ENCODE measurements around the gene AZI2. TPM values are rescaled to one million over a fixed set of nuclear protein-coding genes. Genes with fewer than 3 reads are reported as not detected.

The AZI2 gene
- polyA plus RNA-seq, 3 donors = 57.4 to 134 (median 99.3) TPM

GRCh38 chr3:28349469-28350000 lies 911 bp upstream of the AZI2 start:
- peaks cover 36% of the 10 kb centered on the region for H3K4me1 Mint-ChIP-seq
- Histone ChIP-seq H2AFZ (ENCODE audit: insufficient read depth, low read depth, low read length, poor library complexity, severe bottlenecking) (peak overlapping the region; percentile 62), H3K4me1 (ENCODE audit: control insufficient read depth in 1 of 2, insufficient read depth in 2 of 2, low read length in 2 of 2) (peaks cover 29 to 46% of the 10 kb centered on the region in 2 donors), H3K9ac (ENCODE audit: insufficient read depth, low read length, poor library complexity, severe bottlenecking) (peak overlapping the region; percentile 97), H3K9me3 (replicated peaks in 1 of 2; ENCODE audit: control insufficient read depth in 1 of 2, insufficient read depth in 1 of 2, low read length in 2 of 2) (peaks cover 5 to 29% of the 10 kb centered on the region in 2 donors), H3K27ac (ENCODE audit: low read depth in 1 of 2, low read length in 2 of 2) (peak overlapping the region; percentile 100), H3K36me3 (replicated peaks in 1 of 2; ENCODE audit: control insufficient read depth in 1 of 2, insufficient read depth in 2 of 2, low read length in 2 of 2) (peaks cover 0 to 18% of the 10 kb centered on the region in 2 donors), H3K79me2 (ENCODE audit: insufficient read depth, low read length) (peaks cover 62% of the 10 kb centered on the region), H3K4me3 (replicated peaks in 1 of 3; ENCODE audit: low read depth in 2 of 3, low read length in 3 of 3) (peak overlapping the region; percentile 86 to 99 (median 94)), H3K27me3 (ENCODE audit: control insufficient read depth in 2 of 2, insufficient read depth in 2 of 2, low read length in 2 of 2) (no peaks in the 10 kb centered on the region), H3K4me2 (replicated peaks; ENCODE audit: extremely low read depth, low read length, poor library complexity, severe bottlenecking) (peak overlapping the region; percentile 80), H4K20me1 (ENCODE audit: insufficient read depth, low read length) (no peaks in the 10 kb centered on the region)
- peaks cover 28 to 36% of the 10 kb centered on the region in 2 donors for H3K36me3 Mint-ChIP-seq
- peak in 2 of 3 donors; percentile 33 to 50 for DNase-seq
- intact Hi-C loops (cut with micrococcal nuclease) = loop anchor here in 1 of 2 donors (2.0 to 5.0 kb wide), 3 partner anchors 17 to 867 kb away; partner anchors contain the start of gene SLC4A7
- peak overlapping the region; percentile 89 to 94 for H3K4me3 Mint-ChIP-seq
- peaks cover 7 to 39% (median 28%) of the 10 kb centered on the region in 7 donors for H3K9me3 Mint-ChIP-seq
- no peak for TF ChIP-seq CTCF (IDR thresholded peaks at IDR 0.05)
- no CpG with 5 or more reads among the region's 13 CpGs for WGBS (ENCODE audit: insufficient coverage)
- peak overlapping the region; percentile 98 to 100 (median 100) for H3K27ac Mint-ChIP-seq
- H3K27me3 Mint-ChIP-seq (ENCODE audit: low read depth in 3 of 3) = peaks cover 0 to 2% (median 1%) of the 10 kb centered on the region in 3 donors

DNA sequence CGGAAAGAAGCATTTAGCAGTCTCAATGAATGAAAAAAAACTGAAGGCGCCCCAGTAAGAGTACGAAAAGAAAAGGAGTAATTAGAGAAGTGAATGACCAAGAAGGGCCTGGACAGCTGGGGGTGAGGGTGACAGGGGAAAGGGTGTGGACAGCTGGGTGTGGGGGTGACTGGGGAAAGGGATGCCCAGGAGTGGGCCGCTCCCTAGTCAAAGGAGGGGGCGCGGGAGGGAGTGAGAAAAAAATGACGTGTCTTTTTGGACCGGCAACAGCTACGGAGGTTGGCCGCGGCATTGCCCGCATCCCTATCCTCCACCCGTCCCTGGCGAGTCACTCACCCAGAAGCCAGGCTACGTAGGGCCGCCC lies 377 bp downstream of the AZI2 start:
- peaks cover 0 to 18% of the 10 kb centered on the region in 2 donors for H3K36me3 ChIP-seq (replicated peaks in 1 of 2; ENCODE audit: control insufficient read depth in 1 of 2, insufficient read depth in 2 of 2, low read length in 2 of 2)
- peak overlapping the region; percentile 21 for H2AFZ ChIP-seq (ENCODE audit: insufficient read depth, low read depth, low read length, poor library complexity, severe bottlenecking)
- Mint-ChIP-seq H3K4me1 (peaks cover 38% of the 10 kb centered on the region), H3K4me3 (peak overlapping the region; percentile 89 to 94), H3K27me3 (ENCODE audit: low read depth in 3 of 3) (peaks cover 0 to 2% (median 1%) of the 10 kb centered on the region in 3 donors), H3K27ac (peak overlapping the region; percentile 98 to 100 (median 100)), H3K36me3 (peaks cover 24 to 28% of the 10 kb centered on the region in 2 donors), H3K9me3 (peaks cover 2 to 29% (median 17%) of the 10 kb centered on the region in 7 donors)
- peaks cover 5 to 19% of the 10 kb centered on the region in 2 donors for H3K9me3 ChIP-seq (replicated peaks in 1 of 2; ENCODE audit: control insufficient read depth in 1 of 2, insufficient read depth in 1 of 2, low read length in 2 of 2)
- peak overlapping the region; percentile 97 for H3K9ac ChIP-seq (ENCODE audit: insufficient read depth, low read length, poor library complexity, severe bottlenecking)
- TF ChIP-seq CTCF (IDR thresholded peaks at IDR 0.05) = no peak
- DNase-seq = peak; percentile 98 to 99 (median 99)
- WGBS (ENCODE audit: insufficient coverage) = 0% methylated on average over 11 of the region's 16 CpGs
- H3K4me2 ChIP-seq (replicated peaks; ENCODE audit: extremely low read depth, low read length, poor library complexity, severe bottlenecking) = peak overlapping the region; percentile 80
- intact Hi-C loops (cut with micrococcal nuclease) = loop anchor here in 1 of 2 donors (2.0 to 5.0 kb wide), 3 partner anchors 15 to 866 kb away; partner anchors contain the start of gene SLC4A7
- H4K20me1 ChIP-seq (ENCODE audit: insufficient read depth, low read length) = no peaks in the 10 kb centered on the region
- H3K4me3 ChIP-seq (replicated peaks in 1 of 3; ENCODE audit: low read depth in 2 of 3, low read length in 3 of 3) = peak overlapping the region; percentile 86 to 99 (median 94)
- peaks cover 75% of the 10 kb centered on the region for H3K79me2 ChIP-seq (ENCODE audit: insufficient read depth, low read length)
- H3K27me3 ChIP-seq (ENCODE audit: control insufficient read depth in 2 of 2, insufficient read depth in 2 of 2, low read length in 2 of 2) = no peaks in the 10 kb centered on the region
- H3K4me1 ChIP-seq (ENCODE audit: control insufficient read depth in 1 of 2, insufficient read depth in 2 of 2, low read length in 2 of 2) = peaks cover 29 to 55% of the 10 kb centered on the region in 2 donors
- peak overlapping the region; percentile 100 for H3K27ac ChIP-seq (ENCODE audit: low read depth in 1 of 2, low read length in 2 of 2)

Data from CD14-positive monocyte (primary cell).